Mesothelial cell of epicardium (in vitro differentiated cells): ENCODE data around the gene ARFGEF3. TPM values are rescaled to one million over a fixed set of nuclear protein-coding genes. Genes with fewer than 3 reads are reported as not detected.
A peak's percentile ranks its signal among the peaks of the same experiment; 100 is the strongest.

Source experiments
- DNase-seq, 2 experiments: peaks; one replicate each; pipeline ENCODE4 v3.0.0; 2021; ENCODE audit warnings: low spot score in 2 of 2; ENCODE audit not compliant: unreplicated experiment in 2 of 2
- H3K27ac Mint-ChIP-seq: 2 replicates; pipeline ENCODE4 v1.8.0; 2021; ENCODE audit warnings: mixed read lengths
- H3K27me3 Mint-ChIP-seq: 2 replicates; pipeline ENCODE4 v1.8.0; 2021; ENCODE audit warnings: low read depth, mixed read lengths
- H3K36me3 Mint-ChIP-seq: 2 replicates; pipeline ENCODE4 v1.8.0; 2021; ENCODE audit warnings: mixed read lengths
- H3K4me1 Mint-ChIP-seq: 2 replicates; pipeline ENCODE4 v1.8.0; 2021; ENCODE audit warnings: mixed read lengths
- H3K4me3 Mint-ChIP-seq: 2 replicates; pipeline ENCODE4 v1.8.0; 2021; ENCODE audit warnings: mild to moderate bottlenecking, moderate library complexity, mixed read lengths
- H3K9me3 Mint-ChIP-seq: 2 replicates; pipeline ENCODE4 v1.8.0; 2021; ENCODE audit warnings: mixed read lengths
- total RNA-seq: library from RNA; stranded (reverse); gene quantifications from 3 replicates; pipeline ENCODE4 v1.2.1, GENCODE V29; 2021
- TF ChIP-seq, protein P1 (sequence below): fragments of 200-600 bp; sonication (generic); IDR thresholded peaks from one replicate; pipeline ENCODE4 v1.5.0; 2021; ENCODE audit warnings: antibody characterized with exemption; ENCODE audit not compliant: unreplicated experiment

The ARFGEF3 gene
- total RNA-seq, 1 donor from 2014 or later = 6.1 TPM

DNA sequence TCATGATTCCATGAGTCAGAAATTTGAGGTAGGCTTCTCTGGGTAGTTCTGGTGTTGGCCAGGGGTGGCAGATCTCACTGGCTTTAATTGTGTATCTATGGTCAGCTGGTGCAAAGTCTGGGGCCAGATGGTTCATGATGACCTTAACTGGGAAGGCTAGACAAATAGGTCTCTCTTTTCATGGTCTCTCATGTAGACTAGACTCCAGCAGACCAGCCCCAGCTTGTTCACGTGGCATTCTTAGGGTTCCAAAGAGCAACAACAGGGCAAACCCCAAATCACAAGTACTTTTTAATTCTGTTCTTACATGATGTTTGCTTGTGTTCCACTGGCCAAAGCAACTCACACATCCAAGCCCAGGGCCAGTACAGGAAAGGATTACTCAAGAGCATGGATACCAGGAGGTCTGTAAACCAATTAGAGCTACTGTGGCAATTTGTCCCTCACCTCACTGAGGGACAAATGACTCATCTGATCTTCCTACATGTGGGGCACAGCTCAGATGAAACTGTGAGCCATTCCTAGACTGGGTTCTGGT, 136.1 kb downstream of the ARFGEF3 start:
- no peak for DNase-seq
- peaks cover 5% of the 10 kb centered on the region for H3K36me3 Mint-ChIP-seq
- H3K4me1 Mint-ChIP-seq = peaks cover 18% of the 10 kb centered on the region
- TF ChIP-seq, protein P1, sequence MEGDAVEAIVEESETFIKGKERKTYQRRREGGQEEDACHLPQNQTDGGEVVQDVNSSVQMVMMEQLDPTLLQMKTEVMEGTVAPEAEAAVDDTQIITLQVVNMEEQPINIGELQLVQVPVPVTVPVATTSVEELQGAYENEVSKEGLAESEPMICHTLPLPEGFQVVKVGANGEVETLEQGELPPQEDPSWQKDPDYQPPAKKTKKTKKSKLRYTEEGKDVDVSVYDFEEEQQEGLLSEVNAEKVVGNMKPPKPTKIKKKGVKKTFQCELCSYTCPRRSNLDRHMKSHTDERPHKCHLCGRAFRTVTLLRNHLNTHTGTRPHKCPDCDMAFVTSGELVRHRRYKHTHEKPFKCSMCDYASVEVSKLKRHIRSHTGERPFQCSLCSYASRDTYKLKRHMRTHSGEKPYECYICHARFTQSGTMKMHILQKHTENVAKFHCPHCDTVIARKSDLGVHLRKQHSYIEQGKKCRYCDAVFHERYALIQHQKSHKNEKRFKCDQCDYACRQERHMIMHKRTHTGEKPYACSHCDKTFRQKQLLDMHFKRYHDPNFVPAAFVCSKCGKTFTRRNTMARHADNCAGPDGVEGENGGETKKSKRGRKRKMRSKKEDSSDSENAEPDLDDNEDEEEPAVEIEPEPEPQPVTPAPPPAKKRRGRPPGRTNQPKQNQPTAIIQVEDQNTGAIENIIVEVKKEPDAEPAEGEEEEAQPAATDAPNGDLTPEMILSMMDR = no peak
- no peaks in the 10 kb centered on the region for H3K27me3 Mint-ChIP-seq
- H3K27ac Mint-ChIP-seq = no peak overlapping the region
- no peak overlapping the region for H3K4me3 Mint-ChIP-seq
- H3K9me3 Mint-ChIP-seq = no peaks in the 10 kb centered on the region

DNA sequence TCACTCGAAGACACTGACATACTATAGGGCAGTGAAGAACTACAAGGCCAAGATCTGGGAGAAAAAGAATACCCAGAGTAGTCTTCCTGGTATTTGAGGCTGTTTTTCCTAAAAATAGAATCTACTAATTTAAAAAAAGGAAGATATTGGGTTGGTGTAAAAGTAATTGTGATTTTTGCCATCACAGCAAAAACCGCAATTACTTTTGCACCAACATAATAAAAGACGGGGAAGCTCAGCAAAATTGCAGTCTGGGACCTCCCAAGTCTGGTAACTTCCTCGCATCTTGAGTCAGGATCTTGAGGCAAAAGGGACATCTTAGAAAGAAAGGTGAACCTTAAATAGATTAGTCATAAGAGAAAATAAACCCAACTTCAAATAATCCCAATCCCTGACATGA, 138.7 kb downstream of the ARFGEF3 start:
- TF ChIP-seq, protein P1 = no peak
- no peak for DNase-seq
- H3K27me3 Mint-ChIP-seq = no peaks in the 10 kb centered on the region
- H3K36me3 Mint-ChIP-seq = peaks cover 5% of the 10 kb centered on the region
- no peak overlapping the region for H3K4me3 Mint-ChIP-seq
- H3K4me1 Mint-ChIP-seq = peaks cover 25% of the 10 kb centered on the region
- H3K27ac Mint-ChIP-seq = no peak overlapping the region
- no peaks in the 10 kb centered on the region for H3K9me3 Mint-ChIP-seq

DNA sequence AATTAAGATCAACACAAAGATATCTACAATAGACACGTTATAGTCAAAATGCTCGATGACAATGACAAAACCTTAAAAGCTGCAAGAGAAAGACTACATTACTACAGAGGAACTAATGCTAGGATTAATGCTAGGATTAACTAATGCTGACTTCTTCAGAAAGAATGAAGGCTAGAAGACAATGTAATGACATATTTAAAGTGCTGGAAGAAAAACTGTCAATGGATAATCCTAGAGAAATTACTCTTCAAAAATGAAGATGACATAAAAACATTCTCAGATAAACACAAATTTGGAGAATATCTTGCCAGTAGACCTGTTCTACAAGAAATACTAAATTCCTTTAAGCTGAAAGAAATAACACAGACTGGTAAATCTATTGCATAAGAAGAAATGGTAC, 140.8 kb downstream of the ARFGEF3 start:
- TF ChIP-seq, protein P1 = no peak
- H3K9me3 Mint-ChIP-seq = no peaks in the 10 kb centered on the region
- H3K27me3 Mint-ChIP-seq = no peaks in the 10 kb centered on the region
- H3K4me3 Mint-ChIP-seq = no peak overlapping the region
- H3K36me3 Mint-ChIP-seq = peaks cover 5% of the 10 kb centered on the region
- peak overlapping the region; percentile 70 for H3K27ac Mint-ChIP-seq
- H3K4me1 Mint-ChIP-seq = peaks cover 36% of the 10 kb centered on the region
- no peak for DNase-seq

DNA sequence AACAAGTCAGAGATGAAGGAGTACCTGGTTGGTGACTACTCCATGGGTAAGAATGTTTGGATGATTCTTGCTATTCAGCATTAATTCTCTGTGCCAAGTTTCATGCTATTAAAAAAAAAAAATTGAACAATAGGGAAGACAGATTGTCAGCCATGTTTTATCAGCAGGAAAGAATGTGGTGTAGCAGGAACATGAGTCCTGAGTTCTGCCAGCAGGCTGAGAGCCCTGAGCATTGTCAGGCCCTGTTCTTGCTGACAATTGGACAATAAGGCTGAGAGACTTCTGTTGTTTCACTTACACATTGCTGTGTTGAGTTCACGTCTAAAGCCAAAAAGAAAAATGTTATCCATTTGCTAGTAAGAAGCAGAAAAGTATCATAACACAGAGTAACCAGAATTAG, 145.6 kb downstream of the ARFGEF3 start:
- H3K9me3 Mint-ChIP-seq = no peaks in the 10 kb centered on the region
- H3K27me3 Mint-ChIP-seq = no peaks in the 10 kb centered on the region
- H3K36me3 Mint-ChIP-seq = no peaks in the 10 kb centered on the region
- H3K27ac Mint-ChIP-seq = peak overlapping the region; percentile 95
- TF ChIP-seq, protein P1 = no peak
- H3K4me3 Mint-ChIP-seq = no peak overlapping the region
- peaks cover 52% of the 10 kb centered on the region for H3K4me1 Mint-ChIP-seq
- no peak for DNase-seq

DNA sequence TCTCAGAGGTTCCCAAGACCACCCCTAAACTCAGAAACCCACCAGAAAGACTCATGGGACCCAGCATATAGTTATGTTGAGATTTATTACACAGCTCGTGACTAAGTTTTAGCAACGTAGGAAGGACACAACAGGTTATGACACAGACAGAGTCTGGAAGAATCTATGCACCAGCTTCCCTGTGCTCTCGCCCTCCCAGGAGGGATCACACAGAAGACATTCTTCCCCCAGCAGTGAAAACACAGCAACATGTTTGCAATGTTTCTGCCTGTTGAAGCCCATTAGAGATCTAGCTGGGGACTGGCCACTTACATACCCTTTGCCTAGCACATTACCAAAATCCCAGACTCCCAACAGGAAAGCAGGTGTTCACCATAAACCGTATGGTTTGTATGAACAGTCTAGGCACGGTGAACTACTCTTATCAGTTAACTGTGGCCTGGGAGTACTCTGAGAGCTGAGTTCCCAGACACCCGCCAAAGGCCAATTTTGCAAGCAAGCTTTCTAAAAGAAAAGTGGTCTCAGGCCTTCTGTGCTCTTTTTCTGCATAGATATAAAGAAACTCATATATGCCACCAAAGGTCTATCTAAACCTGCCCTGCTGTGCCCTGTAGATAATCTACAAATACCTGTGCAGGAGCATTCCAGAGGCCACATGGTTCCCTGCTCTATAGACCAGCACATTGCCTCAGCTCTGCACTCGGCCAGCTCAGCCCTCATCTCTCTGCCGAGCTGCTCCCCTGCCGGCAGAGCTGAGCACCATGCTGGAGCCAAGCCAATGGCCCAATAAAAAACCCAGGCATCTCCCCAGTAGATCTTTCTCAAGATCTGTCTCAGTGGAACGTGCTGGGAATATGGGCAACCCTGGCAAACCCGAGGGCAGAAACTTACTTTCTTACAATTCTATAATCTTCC, 146.3 kb downstream of the ARFGEF3 start:
- Mint-ChIP-seq H3K27ac (peak overlapping the region; percentile 95), H3K4me1 (peaks cover 45% of the 10 kb centered on the region), H3K9me3 (no peaks in the 10 kb centered on the region), H3K4me3 (no peak overlapping the region), H3K36me3 (no peaks in the 10 kb centered on the region), H3K27me3 (no peaks in the 10 kb centered on the region)
- DNase-seq = peak in 1 of 2 experiments; percentile 53
- TF ChIP-seq, protein P1 = no peak
